Measurements from ENCODE around the gene GLIPR1L1.

GLIPR1L1 gene

GRCh38 chr12:75334384-75335030, at the start of gene GLIPR1L1:
Gene GLIPR1L1, plus strand, starts transcription at chr12:75334670. Its CDS starts 59 bp downstream, at chr12:75334729.
- H3K4me1 ChIP-seq (ENCODE audit: control insufficient read depth, insufficient read depth, low read length), result peaks cover 3% of the 10 kb centered on the region
- no peaks in the 10 kb centered on the region for H3K36me3 ChIP-seq (ENCODE audit: control insufficient read depth in 2 of 2, insufficient read depth in 2 of 2, low read length in 2 of 2)
- H3K9me3 ChIP-seq (ENCODE audit: control insufficient read depth in 2 of 2, low read length in 2 of 2), result no peaks in the 10 kb centered on the region
- H3K9ac ChIP-seq (ENCODE audit: low read length in 2 of 2), result peak within 1 kb of the TSS; percentile 13 to 39
- H3K27ac ChIP-seq (ENCODE audit: low read length), result no peak within 1 kb of the TSS
- H3K27me3 ChIP-seq (ENCODE audit: control insufficient read depth in 1 of 2, insufficient read depth in 2 of 2, low read length in 2 of 2), result no peaks in the 10 kb centered on the region
- H3K4me3 ChIP-seq (ENCODE audit: low read length in 2 of 2), result peak within 1 kb of the TSS; percentile 53 to 74

- Histone ChIP-seq H3K4me3 (ENCODE audit: low read length in 2 of 2) (no peak overlapping the region), H3K27ac (ENCODE audit: low read length) (no peak overlapping the region), H3K27me3 (ENCODE audit: control insufficient read depth in 1 of 2, insufficient read depth in 2 of 2, low read length in 2 of 2) (no peaks in the 10 kb centered on the region), H3K4me1 (ENCODE audit: control insufficient read depth, insufficient read depth, low read length) (no peaks in the 10 kb centered on the region), H3K9me3 (ENCODE audit: control insufficient read depth in 2 of 2, low read length in 2 of 2) (no peaks in the 10 kb centered on the region), H3K9ac (ENCODE audit: low read length in 2 of 2) (no peak overlapping the region), H3K36me3 (ENCODE audit: control insufficient read depth in 2 of 2, insufficient read depth in 2 of 2, low read length in 2 of 2) (no peaks in the 10 kb centered on the region)
Observed at GRCh38 chr12:75288860-75289259, 45.6 kb upstream of the GLIPR1L1 start.

- no peaks in the 10 kb centered on the region for H3K36me3 ChIP-seq (ENCODE audit: control insufficient read depth in 2 of 2, insufficient read depth in 2 of 2, low read length in 2 of 2)
- H3K4me1 ChIP-seq (ENCODE audit: control insufficient read depth, insufficient read depth, low read length), result no peaks in the 10 kb centered on the region
- H3K27me3 ChIP-seq (ENCODE audit: control insufficient read depth in 1 of 2, insufficient read depth in 2 of 2, low read length in 2 of 2), result no peaks in the 10 kb centered on the region
- H3K9me3 ChIP-seq (ENCODE audit: control insufficient read depth in 2 of 2, low read length in 2 of 2), result no peaks in the 10 kb centered on the region
- H3K27ac ChIP-seq (ENCODE audit: low read length), result no peak overlapping the region
- no peak overlapping the region for H3K4me3 ChIP-seq (ENCODE audit: low read length in 2 of 2)
- no peak overlapping the region for H3K9ac ChIP-seq (ENCODE audit: low read length in 2 of 2)
Observed at GRCh38 chr12:75289753-75290152, 44.7 kb upstream of the GLIPR1L1 start.

- no peak overlapping the region for H3K27ac ChIP-seq (ENCODE audit: low read length)
- no peaks in the 10 kb centered on the region for H3K9me3 ChIP-seq (ENCODE audit: control insufficient read depth in 2 of 2, low read length in 2 of 2)
- no peaks in the 10 kb centered on the region for H3K36me3 ChIP-seq (ENCODE audit: control insufficient read depth in 2 of 2, insufficient read depth in 2 of 2, low read length in 2 of 2)
- no peaks in the 10 kb centered on the region for H3K27me3 ChIP-seq (ENCODE audit: control insufficient read depth in 1 of 2, insufficient read depth in 2 of 2, low read length in 2 of 2)
- H3K4me3 ChIP-seq (ENCODE audit: low read length in 2 of 2), result no peak overlapping the region
- no peak overlapping the region for H3K9ac ChIP-seq (ENCODE audit: low read length in 2 of 2)
- H3K4me1 ChIP-seq (ENCODE audit: control insufficient read depth, insufficient read depth, low read length), result no peaks in the 10 kb centered on the region
Observed at GRCh38 chr12:75291014-75291413, 43.5 kb upstream of the GLIPR1L1 start.

- no peak overlapping the region for H3K9ac ChIP-seq (ENCODE audit: low read length in 2 of 2)
- no peaks in the 10 kb centered on the region for H3K36me3 ChIP-seq (ENCODE audit: control insufficient read depth in 2 of 2, insufficient read depth in 2 of 2, low read length in 2 of 2)
- no peaks in the 10 kb centered on the region for H3K9me3 ChIP-seq (ENCODE audit: control insufficient read depth in 2 of 2, low read length in 2 of 2)
- H3K4me1 ChIP-seq (ENCODE audit: control insufficient read depth, insufficient read depth, low read length), result no peaks in the 10 kb centered on the region
- H3K27ac ChIP-seq (ENCODE audit: low read length), result no peak overlapping the region
- no peak overlapping the region for H3K4me3 ChIP-seq (ENCODE audit: low read length in 2 of 2)
- no peaks in the 10 kb centered on the region for H3K27me3 ChIP-seq (ENCODE audit: control insufficient read depth in 1 of 2, insufficient read depth in 2 of 2, low read length in 2 of 2)
Observed at GRCh38 chr12:75294336-75294735, 40.1 kb upstream of the GLIPR1L1 start.

GRCh38 chr12:75294797-75295196, 39.7 kb upstream of the GLIPR1L1 start:
- Histone ChIP-seq H3K27me3 (ENCODE audit: control insufficient read depth in 1 of 2, insufficient read depth in 2 of 2, low read length in 2 of 2) (no peaks in the 10 kb centered on the region), H3K9ac (ENCODE audit: low read length in 2 of 2) (no peak overlapping the region), H3K36me3 (ENCODE audit: control insufficient read depth in 2 of 2, insufficient read depth in 2 of 2, low read length in 2 of 2) (no peaks in the 10 kb centered on the region), H3K9me3 (ENCODE audit: control insufficient read depth in 2 of 2, low read length in 2 of 2) (no peaks in the 10 kb centered on the region), H3K4me1 (ENCODE audit: control insufficient read depth, insufficient read depth, low read length) (no peaks in the 10 kb centered on the region), H3K4me3 (ENCODE audit: low read length in 2 of 2) (no peak overlapping the region), H3K27ac (ENCODE audit: low read length) (no peak overlapping the region)

GRCh38 chr12:75302225-75302624, 32.2 kb upstream of the GLIPR1L1 start:
- H3K9me3 ChIP-seq (ENCODE audit: control insufficient read depth in 2 of 2, low read length in 2 of 2), result no peaks in the 10 kb centered on the region
- H3K4me3 ChIP-seq (ENCODE audit: low read length in 2 of 2), result no peak overlapping the region
- no peak overlapping the region for H3K27ac ChIP-seq (ENCODE audit: low read length)
- H3K4me1 ChIP-seq (ENCODE audit: control insufficient read depth, insufficient read depth, low read length), result no peaks in the 10 kb centered on the region
- no peaks in the 10 kb centered on the region for H3K27me3 ChIP-seq (ENCODE audit: control insufficient read depth in 1 of 2, insufficient read depth in 2 of 2, low read length in 2 of 2)
- H3K9ac ChIP-seq (ENCODE audit: low read length in 2 of 2), result no peak overlapping the region
- H3K36me3 ChIP-seq (ENCODE audit: control insufficient read depth in 2 of 2, insufficient read depth in 2 of 2, low read length in 2 of 2), result no peaks in the 10 kb centered on the region

- Histone ChIP-seq H3K9ac (ENCODE audit: low read length in 2 of 2) (no peak overlapping the region), H3K27me3 (ENCODE audit: control insufficient read depth in 1 of 2, insufficient read depth in 2 of 2, low read length in 2 of 2) (no peaks in the 10 kb centered on the region), H3K36me3 (ENCODE audit: control insufficient read depth in 2 of 2, insufficient read depth in 2 of 2, low read length in 2 of 2) (no peaks in the 10 kb centered on the region), H3K4me1 (ENCODE audit: control insufficient read depth, insufficient read depth, low read length) (no peaks in the 10 kb centered on the region), H3K27ac (ENCODE audit: low read length) (no peak overlapping the region), H3K4me3 (ENCODE audit: low read length in 2 of 2) (no peak overlapping the region), H3K9me3 (ENCODE audit: control insufficient read depth in 2 of 2, low read length in 2 of 2) (no peaks in the 10 kb centered on the region)
Observed at GRCh38 chr12:75302781-75303180, 31.7 kb upstream of the GLIPR1L1 start.

- H3K27me3 ChIP-seq (ENCODE audit: control insufficient read depth in 1 of 2, insufficient read depth in 2 of 2, low read length in 2 of 2), result no peaks in the 10 kb centered on the region
- no peak overlapping the region for H3K9ac ChIP-seq (ENCODE audit: low read length in 2 of 2)
- H3K36me3 ChIP-seq (ENCODE audit: control insufficient read depth in 2 of 2, insufficient read depth in 2 of 2, low read length in 2 of 2), result no peaks in the 10 kb centered on the region
- H3K9me3 ChIP-seq (ENCODE audit: control insufficient read depth in 2 of 2, low read length in 2 of 2), result no peaks in the 10 kb centered on the region
- no peaks in the 10 kb centered on the region for H3K4me1 ChIP-seq (ENCODE audit: control insufficient read depth, insufficient read depth, low read length)
- H3K27ac ChIP-seq (ENCODE audit: low read length), result no peak overlapping the region
- H3K4me3 ChIP-seq (ENCODE audit: low read length in 2 of 2), result no peak overlapping the region
Observed at GRCh38 chr12:75305412-75306332, 28.8 kb upstream of the GLIPR1L1 start.

- no peaks in the 10 kb centered on the region for H3K4me1 ChIP-seq (ENCODE audit: control insufficient read depth, insufficient read depth, low read length)
- no peak overlapping the region for H3K4me3 ChIP-seq (ENCODE audit: low read length in 2 of 2)
- no peak overlapping the region for H3K9ac ChIP-seq (ENCODE audit: low read length in 2 of 2)
- no peaks in the 10 kb centered on the region for H3K27me3 ChIP-seq (ENCODE audit: control insufficient read depth in 1 of 2, insufficient read depth in 2 of 2, low read length in 2 of 2)
- H3K36me3 ChIP-seq (ENCODE audit: control insufficient read depth in 2 of 2, insufficient read depth in 2 of 2, low read length in 2 of 2), result no peaks in the 10 kb centered on the region
- H3K9me3 ChIP-seq (ENCODE audit: control insufficient read depth in 2 of 2, low read length in 2 of 2), result no peaks in the 10 kb centered on the region
- H3K27ac ChIP-seq (ENCODE audit: low read length), result no peak overlapping the region
Observed at GRCh38 chr12:75308279-75308678, 26.2 kb upstream of the GLIPR1L1 start.

GRCh38 chr12:75311369-75311768, 23.1 kb upstream of the GLIPR1L1 start:
- Histone ChIP-seq H3K27me3 (ENCODE audit: control insufficient read depth in 1 of 2, insufficient read depth in 2 of 2, low read length in 2 of 2) (no peaks in the 10 kb centered on the region), H3K4me1 (ENCODE audit: control insufficient read depth, insufficient read depth, low read length) (no peaks in the 10 kb centered on the region), H3K27ac (ENCODE audit: low read length) (no peak overlapping the region), H3K9me3 (ENCODE audit: control insufficient read depth in 2 of 2, low read length in 2 of 2) (no peaks in the 10 kb centered on the region), H3K36me3 (ENCODE audit: control insufficient read depth in 2 of 2, insufficient read depth in 2 of 2, low read length in 2 of 2) (no peaks in the 10 kb centered on the region), H3K4me3 (ENCODE audit: low read length in 2 of 2) (no peak overlapping the region), H3K9ac (ENCODE audit: low read length in 2 of 2) (no peak overlapping the region)

Data from stomach smooth muscle (tissue), 2 donors.